ENCODE data around the gene STK17A.
"Not testable (repeated sequence)": the region's sequence is repeated elsewhere in the genome, so short reads cannot be mapped to it uniquely, and the experiment has no call there.

The STK17A gene

GRCh38 chr7:43652364-43652763 lies 69.5 kb downstream of the STK17A start:
- peak; percentile 49 for FAIRE-seq

GRCh38 chr7:43653466-43653865 lies 70.6 kb downstream of the STK17A start:
- DNase-seq (ENCODE audit: insufficient read length, low spot score) = no peak
- peak; percentile 37 for FAIRE-seq

More at GRCh38 chr7:43652364-43652763, 69.5 kb downstream of the STK17A start:
- DNase-seq (ENCODE audit: insufficient read length, low spot score) = no peak

- no peak for FAIRE-seq
- DNase-seq (ENCODE audit: insufficient read length, low spot score) = no peak
Observed at GRCh38 chr7:43653891-43654504, 71.1 kb downstream of the STK17A start.

GRCh38 chr7:43655584-43655983 lies 72.7 kb downstream of the STK17A start:
- FAIRE-seq (no peak), DNase-seq (ENCODE audit: insufficient read length, low spot score) (no peak)

- DNase-seq (ENCODE audit: insufficient read length, low spot score) = no peak
- no peak for FAIRE-seq
Observed at GRCh38 chr7:43656997-43657396, 74.1 kb downstream of the STK17A start.

- FAIRE-seq (peak; percentile 87), DNase-seq (ENCODE audit: insufficient read length, low spot score) (no peak)
Observed at GRCh38 chr7:43658718-43659548, 76.0 kb downstream of the STK17A start.

- no peak for FAIRE-seq
- DNase-seq (ENCODE audit: insufficient read length, low spot score) = no peak
Observed at GRCh38 chr7:43659549-43659896, 76.6 kb downstream of the STK17A start.

- FAIRE-seq (no peak), DNase-seq (ENCODE audit: insufficient read length, low spot score) (no peak)
Observed at GRCh38 chr7:43660141-43660540, 77.2 kb downstream of the STK17A start.

- FAIRE-seq (no peak), DNase-seq (ENCODE audit: insufficient read length, low spot score) (no peak)
Observed at GRCh38 chr7:43664681-43665080, 81.8 kb downstream of the STK17A start.

- FAIRE-seq (no peak), DNase-seq (ENCODE audit: insufficient read length, low spot score) (no peak)
Observed at GRCh38 chr7:43666938-43667337, 84.0 kb downstream of the STK17A start.

GRCh38 chr7:43668035-43668434 lies 85.1 kb downstream of the STK17A start:
- no peak for DNase-seq (ENCODE audit: insufficient read length, low spot score)
- FAIRE-seq = no peak

GRCh38 chr7:43669286-43670081 lies 86.6 kb downstream of the STK17A start:
- peak; percentile 23 for FAIRE-seq
- no peak for DNase-seq (ENCODE audit: insufficient read length, low spot score)

GRCh38 chr7:43671521-43671920 lies 88.6 kb downstream of the STK17A start:
- FAIRE-seq (no peak), DNase-seq (ENCODE audit: insufficient read length, low spot score) (no peak)

- FAIRE-seq = peak; percentile 37
- DNase-seq (ENCODE audit: insufficient read length, low spot score) = not testable (repeated sequence)
Observed at GRCh38 chr7:43673243-43673976, 90.5 kb downstream of the STK17A start.

- FAIRE-seq (no peak), DNase-seq (ENCODE audit: insufficient read length, low spot score) (no peak)
Observed at GRCh38 chr7:43674559-43675436, 91.9 kb downstream of the STK17A start.
